Measurements from ENCODE around the gene METTL8. TPM values are rescaled to one million over a fixed set of nuclear protein-coding genes. Genes with fewer than 3 reads are reported as not detected.

The METTL8 gene
- 9.7 TPM for polyA plus RNA-seq (ENCODE audit: insufficient read length)

GRCh38 chr2:171433763-171434012, at the start of gene METTL8:
Gene METTL8 (minus strand): TSS chr2:171433990. CDS start chr2:171392185, 41,805 bp downstream.
- no peak for DNase-seq

- no peak for DNase-seq
Measured at GRCh38 chr2:171482877-171483276, 49.1 kb upstream of the METTL8 start.

GRCh38 chr2:171482308-171482707, 48.5 kb upstream of the METTL8 start:
- no peak for DNase-seq

GRCh38 chr2:171480908-171481307, 47.1 kb upstream of the METTL8 start:
- DNase-seq, result no peak

GRCh38 chr2:171479154-171479814, 45.5 kb upstream of the METTL8 start:
- no peak for DNase-seq

GRCh38 chr2:171478345-171478744, 44.6 kb upstream of the METTL8 start:
- DNase-seq, result no peak

GRCh38 chr2:171475979-171476378, 42.2 kb upstream of the METTL8 start:
- no peak for DNase-seq

GRCh38 chr2:171470129-171470528, 36.3 kb upstream of the METTL8 start:
- DNase-seq, result no peak

- DNase-seq, result no peak
Measured at GRCh38 chr2:171469176-171469575, 35.4 kb upstream of the METTL8 start.

- DNase-seq, result no peak
Measured at GRCh38 chr2:171460537-171460936, 26.7 kb upstream of the METTL8 start.

GRCh38 chr2:171459498-171459897, 25.7 kb upstream of the METTL8 start:
- DNase-seq, result no peak

GRCh38 chr2:171452773-171453172, 19.0 kb upstream of the METTL8 start:
- no peak for DNase-seq

- DNase-seq, result no peak
Measured at GRCh38 chr2:171451074-171451473, 17.3 kb upstream of the METTL8 start.

GRCh38 chr2:171447675-171448074, 13.9 kb upstream of the METTL8 start:
- DNase-seq, result no peak

- DNase-seq, result no peak
Measured at GRCh38 chr2:171441470-171441869, 7.7 kb upstream of the METTL8 start.

- DNase-seq, result no peak
Measured at GRCh38 chr2:171436307-171436706, 2.5 kb upstream of the METTL8 start.

- peak; percentile 95 for DNase-seq
Measured at GRCh38 chr2:171434013-171434989, 511 bp upstream of the METTL8 start, which contains the start of gene DCAF17. Gene DCAF17 (plus strand): TSS chr2:171434226. CDS start chr2:171434578, 352 bp downstream.

GRCh38 chr2:171432969-171433762, 624 bp downstream of the METTL8 start:
- no peak for DNase-seq

GRCh38 chr2:171432206-171432968, 1.4 kb downstream of the METTL8 start:
- DNase-seq, result no peak

GRCh38 chr2:171431677-171432167, 2.1 kb downstream of the METTL8 start:
- no peak for DNase-seq

- no peak for DNase-seq
Measured at GRCh38 chr2:171430516-171431410, 3.0 kb downstream of the METTL8 start.

Data from hindlimb muscle (tissue), 1 donor.